GM18499 (cell line): ENCODE measurements around the gene ZBP1.

Source experiments
- ATAC-seq: cut with Tn5 transposase; IDR thresholded peaks from one replicate; pipeline ENCODE4 v1.9.1; 2021; ENCODE audit warnings: moderate number of reproducible peaks; ENCODE audit not compliant: insufficient read depth, unreplicated experiment

The ZBP1 gene

DNA sequence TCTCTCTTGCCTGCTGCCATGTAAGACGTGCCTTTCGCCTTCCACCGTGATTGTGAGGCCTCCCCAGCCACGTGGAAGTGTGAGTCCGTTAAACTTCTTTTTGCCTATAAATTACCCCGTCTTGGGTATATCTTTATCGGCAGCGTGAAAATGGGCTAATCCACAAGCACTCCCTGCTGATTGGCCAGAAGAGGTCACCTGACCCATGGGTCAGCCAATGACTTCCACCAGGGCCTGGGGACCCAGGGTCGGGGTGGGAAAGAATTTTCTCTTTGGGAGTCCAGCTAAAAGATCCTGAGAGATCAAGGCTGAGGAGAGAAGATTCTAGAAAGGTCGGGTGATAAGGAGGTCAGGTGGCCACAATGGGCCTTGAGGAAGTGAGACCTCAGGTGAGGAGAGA lies 17.1 kb downstream of the ZBP1 start:
- ATAC-seq: no peak

DNA sequence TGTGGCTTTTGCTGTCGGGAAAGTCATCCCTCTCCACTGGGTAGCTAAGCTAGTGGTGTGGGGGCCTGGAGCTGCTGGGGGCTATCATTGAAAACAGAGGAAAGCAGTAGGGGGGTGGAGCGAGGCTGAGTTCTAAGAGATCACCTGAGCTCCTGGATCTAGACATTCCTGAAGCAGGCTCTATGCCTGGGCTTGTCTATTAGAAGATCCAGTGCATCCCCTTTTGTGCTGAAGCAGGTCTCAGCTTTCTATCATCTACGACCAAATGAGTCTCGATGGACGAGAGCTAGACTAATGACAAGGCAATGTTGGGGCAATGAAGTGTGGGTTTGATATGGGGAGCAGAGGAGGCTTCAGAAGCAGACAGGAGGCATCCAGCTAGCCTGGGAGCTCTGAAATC lies 18.5 kb downstream of the ZBP1 start:
- ATAC-seq: no peak

DNA sequence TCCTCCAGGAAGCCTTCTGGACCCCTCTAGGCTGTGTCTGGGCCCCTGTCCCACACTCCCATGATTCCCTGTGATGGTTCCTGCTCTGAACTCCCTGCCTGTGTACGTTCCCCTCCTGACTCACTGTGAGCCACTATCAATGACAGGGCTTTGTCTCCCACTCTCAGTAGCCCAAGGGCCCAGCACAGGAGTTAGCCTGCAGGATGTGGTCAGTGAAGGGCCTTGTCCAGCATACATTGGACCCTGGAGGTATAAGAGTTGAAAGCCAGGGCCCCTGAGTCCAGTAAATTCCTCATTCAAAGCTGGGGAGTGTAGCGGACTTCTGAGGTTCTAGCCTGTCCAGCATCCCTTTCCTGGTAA lies 19.0 kb downstream of the ZBP1 start:
- ATAC-seq: no peak

DNA sequence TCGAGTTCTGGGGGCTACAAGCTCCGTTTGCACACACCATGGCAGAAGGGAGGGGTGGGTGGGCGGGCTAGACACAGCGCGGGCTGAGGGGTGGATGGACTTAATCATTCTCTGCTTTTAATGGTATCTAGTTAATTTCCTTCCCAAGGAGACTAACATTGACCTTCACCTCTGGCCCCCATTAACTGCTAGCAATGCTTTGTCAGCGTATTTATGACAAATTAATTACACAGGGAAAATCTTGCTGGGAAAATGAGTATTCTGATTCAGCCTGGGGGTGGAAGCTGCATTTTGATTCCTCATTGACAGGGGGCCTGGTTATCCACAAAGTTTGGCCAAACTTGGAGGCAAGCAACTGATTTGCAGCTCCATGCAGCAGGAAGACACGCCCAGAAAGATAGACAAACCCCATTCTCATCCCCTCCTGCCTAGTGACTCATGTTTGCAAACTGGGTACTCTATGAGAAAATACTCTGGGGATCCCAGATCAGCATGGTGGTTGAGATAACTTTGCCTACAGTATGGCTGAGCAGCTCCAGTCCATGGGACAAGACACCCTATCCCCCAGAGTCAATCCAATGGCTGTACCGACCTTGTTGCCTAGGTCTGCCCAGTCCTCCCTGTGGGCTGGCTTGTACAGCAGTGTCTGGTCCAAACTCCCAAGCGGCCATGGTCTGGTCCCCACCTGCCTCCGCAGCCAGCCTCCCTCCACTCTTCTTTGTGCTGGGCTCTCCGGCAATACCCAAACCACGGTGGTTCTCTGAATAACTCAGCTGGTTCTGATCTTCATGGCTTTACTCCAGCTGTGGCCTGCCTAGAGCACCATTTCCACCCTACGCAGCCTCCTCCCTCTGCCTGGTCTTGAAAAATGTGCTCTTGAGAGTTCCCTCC lies 19.7 kb downstream of the ZBP1 start:
- ATAC-seq: no peak

DNA sequence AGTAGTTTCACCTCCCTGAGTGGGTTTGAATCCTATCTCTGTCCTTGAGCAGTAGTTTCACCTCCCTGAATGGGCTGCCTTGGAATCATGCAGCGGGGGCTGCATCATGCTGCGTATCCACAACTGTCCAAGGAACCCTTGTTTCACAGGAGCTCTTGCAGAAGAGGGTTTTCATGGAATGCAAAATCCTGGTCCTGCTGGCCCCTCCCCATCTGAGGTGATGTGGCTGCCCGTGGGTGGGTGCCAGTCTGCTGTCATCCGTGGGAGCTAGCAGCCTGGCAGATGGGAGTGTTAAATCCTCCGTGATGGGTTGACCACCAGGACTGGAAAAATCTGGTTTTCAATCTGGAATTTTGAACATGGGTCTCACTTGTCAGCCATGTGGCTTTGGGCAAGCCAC lies 21.7 kb downstream of the ZBP1 start:
- no peak for ATAC-seq

DNA sequence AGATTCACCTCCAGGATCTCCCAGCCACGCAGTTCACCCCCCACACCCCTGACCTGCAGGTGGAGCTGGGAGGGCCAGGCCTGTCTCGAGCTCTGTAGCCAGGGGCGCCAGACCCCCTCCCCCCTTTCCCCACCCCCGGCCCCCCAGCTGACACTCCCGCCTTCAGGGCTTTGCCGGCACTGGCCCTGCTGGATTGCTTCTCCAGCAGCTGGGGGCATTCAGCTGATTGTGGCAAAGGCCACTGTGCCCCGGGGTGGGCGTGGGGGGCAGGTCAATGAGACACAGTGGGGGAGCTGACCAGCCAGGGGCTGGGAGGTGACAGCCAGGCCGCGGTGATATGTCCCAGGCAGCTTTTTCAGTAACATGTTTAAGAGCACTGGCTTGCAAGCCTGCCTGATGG lies 22.2 kb downstream of the ZBP1 start:
- no peak for ATAC-seq

DNA sequence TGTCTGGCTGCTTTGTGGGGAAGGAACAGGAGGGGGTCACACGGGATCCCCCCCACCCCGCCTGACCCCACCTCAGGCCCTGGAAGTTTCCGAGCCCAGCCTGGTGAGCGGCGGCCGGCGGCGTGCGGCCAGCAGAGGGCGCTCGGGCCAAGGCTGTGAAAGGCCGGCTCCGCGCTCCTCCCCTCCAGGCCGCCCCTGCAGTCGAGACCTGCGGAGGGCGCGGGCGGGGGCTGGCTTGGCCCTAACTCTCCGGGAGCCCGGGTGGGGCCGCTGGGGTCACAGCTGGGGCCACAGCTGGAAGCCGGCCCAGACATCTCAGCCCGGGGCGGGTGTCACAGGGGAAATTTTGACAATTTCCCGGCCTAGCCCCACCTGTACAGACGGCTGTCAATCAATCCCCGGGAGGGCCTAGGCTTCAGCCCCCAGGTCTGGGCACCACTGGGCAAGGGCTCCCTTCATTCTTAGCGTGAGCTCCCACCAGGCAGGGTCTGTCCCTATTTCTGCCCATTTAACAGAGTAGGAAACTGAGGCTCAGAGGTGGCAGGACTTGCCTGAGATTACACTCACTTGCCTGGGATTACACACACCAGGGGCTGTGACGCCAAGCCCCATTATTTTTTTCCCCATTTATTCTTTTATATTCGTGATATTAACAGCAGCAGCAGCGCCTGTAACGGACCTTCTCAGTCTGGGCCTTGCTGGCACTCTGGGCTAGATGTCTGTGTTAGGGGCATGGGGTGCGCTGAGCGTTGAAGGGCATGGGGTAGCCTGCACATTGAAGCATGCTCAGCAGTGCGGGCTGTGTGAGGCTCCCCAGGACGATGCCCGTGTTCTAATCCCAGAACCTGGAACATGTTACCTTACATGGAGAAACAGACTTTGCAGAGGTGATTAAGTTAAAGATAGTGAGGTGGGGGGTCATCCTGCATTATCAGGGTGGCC lies 23.0 kb downstream of the ZBP1 start:
- ATAC-seq: no peak

DNA sequence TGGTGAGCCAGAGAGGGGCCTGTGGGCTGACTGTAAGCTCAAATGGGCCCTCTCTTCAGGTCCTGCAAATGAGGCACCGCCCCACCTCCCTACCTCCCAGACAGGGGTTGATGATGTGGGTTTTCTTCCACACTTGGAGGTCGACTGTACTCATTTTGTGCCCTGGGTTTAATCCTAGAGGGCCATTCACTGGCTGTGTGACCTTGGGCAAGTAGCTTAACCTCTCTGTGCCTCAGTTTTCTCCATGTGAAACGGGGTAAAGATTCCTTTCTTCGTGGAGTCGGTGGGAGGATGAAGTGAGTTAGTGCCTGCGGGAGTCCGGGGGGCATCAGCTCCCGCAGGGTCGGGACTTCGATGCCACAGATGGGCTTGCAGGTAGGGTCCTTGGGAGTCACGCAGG lies 23.9 kb downstream of the ZBP1 start:
- no peak for ATAC-seq

DNA sequence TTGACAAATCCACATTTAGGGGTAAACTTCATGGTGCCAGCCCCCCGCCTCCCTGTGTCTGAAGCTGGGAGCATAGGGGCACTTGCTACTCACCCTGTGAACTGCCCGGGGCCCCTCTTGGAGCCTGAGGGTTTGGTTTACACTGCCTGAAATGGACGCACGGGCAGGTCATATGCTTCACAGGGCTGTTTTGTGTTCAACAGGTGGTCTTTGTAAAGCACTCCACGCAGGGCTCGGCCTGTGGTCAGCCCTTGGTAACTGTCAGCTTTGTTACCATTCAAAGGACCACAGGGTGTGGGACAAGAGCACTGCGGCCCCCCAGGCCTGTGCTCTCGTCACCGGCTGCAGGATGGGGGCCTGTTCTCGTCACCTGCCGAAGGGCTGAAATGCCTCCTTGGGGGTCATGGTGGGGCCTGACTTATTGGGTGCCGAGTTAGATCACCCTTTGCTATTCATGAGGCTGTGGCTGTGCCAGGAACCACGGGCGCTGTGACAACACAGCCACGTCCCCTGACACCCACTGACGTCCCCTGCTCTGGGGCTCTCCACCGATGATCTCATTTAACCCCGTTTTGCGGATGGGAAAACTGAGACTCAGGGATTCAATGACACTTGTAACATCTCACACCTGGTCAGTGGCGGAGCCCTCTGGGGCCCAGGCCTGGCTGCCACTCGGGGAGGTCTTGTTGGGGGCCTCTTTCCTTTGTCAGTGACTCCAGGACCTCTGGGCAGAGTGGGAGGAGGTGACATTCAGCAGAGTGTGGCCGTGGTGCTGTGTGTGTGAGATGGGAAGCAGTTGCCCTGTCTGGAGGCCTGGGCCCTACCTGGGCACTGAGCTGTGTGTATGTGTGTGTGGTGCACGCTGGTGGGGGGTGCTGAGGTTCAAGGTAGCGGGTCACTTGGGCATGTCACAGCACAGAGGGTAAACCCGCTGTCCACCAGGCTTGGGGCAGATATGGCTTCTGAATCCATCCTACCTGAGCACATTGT lies 24.9 kb downstream of the ZBP1 start:
- ATAC-seq: no peak

DNA sequence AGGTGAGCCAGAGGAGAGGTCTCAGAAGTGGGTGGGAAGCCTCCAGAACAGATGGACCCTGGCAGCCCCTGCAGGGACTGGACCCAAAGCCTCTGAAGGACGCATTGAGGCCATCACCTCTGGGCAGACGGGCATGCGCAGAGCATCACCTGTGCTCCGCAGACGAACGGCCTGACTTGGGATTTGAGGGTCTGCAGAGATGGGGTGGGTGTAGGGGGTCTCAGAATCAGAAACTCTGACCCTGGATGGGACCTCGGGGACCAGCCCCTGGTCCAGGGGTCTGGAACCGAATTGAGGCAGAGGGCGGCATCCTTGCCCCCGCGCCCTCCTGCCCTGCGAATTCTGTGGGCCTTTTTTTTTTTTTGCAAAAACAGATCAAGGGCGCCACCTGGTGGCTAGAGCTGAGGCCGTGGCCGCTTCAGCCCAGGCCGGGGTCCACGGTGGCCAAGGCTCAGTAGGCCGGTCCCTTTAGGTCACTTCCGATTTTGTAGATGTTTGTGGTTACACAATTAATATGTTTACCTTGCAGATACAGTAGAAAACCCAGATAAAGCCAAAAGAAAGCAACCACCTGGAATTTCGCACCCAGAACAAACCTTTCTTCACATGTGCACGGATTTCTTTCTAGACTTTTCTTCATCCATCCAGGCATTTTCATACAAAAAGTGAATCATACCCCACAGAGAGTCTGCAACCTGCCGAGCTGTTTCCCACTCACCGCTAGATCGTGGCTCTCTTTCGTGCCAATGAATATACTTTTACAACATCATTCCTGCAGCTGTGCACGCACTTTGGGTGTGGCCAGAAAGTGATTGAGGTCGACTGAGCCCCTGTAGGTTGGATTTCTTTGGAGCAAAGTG lies 25.9 kb downstream of the ZBP1 start:
- no peak for ATAC-seq

DNA sequence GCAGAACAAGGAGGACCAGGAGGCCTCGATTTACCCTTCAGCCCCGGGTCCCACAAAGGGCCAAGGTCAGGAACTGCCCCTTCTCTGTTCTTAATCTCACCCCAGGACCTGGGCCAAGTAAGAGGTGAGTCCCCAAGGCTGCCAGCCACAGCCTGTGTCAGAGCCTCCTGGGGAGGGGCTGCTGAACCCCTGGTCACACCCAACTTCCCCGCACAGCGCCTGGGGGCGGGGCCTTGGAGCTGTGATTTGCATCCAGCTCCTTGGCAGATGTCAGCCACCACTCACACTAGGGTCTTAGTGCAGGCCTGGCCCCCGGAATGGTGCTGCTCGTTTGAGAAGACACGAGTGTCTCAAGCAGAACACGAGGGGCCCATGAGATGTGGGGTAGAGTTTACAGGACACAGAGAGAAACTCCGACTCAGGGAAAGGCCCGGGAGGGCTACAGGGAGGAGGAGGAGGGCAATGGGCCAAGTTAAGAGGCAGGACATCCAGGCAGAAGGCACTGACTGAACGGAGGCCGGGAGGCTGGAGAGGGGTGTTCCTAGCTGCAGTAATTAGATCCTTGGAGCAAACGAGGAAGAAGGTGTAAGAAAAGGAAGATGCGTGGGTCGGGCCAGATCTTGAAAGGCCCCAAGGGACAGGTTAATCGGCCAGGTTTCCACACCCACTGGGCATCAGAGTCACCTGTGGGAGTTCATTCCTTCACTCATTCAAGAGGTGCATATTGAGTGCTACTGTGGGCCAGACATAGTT lies 26.9 kb downstream of the ZBP1 start:
- no peak for ATAC-seq

DNA sequence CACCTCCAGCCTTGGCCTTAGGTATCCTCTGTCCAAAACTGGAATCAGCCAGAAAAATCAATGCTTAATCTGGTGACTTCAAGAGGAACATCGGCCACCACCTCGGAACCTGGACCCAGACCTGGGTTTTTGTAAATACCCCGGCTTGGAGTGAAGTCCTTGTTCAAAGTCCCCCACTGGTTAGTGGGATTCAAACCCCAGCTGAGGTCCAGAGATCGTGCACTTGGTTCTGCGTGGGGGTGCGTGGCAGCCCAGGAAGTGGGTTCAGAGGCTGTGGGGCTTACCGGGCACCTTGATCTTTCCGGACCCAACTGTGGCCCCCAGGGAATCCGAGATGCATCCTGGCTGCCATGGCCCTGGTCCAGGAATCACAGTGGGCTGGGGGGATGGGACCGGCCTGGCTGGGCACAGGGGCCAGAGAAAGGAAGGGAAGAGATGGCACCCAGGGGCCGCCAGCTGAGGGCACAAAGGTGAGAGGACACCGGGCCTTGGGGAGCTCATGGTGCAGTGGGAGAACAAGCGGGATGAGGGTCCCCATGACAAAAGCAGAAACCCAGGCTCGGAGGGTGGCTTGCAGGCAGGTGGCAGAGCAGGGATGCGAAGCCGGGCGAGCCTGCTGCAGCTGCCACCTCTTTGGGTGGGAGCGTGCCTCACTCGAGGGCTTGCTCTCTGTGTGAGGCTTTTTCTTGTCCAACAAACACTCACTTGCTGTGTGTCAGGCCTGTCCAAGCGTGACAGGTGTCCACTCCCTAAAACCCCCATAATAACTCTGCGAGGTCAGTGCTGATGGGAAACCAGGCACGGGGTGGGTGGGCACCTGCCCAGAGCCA lies 27.7 kb downstream of the ZBP1 start:
- no peak for ATAC-seq

DNA sequence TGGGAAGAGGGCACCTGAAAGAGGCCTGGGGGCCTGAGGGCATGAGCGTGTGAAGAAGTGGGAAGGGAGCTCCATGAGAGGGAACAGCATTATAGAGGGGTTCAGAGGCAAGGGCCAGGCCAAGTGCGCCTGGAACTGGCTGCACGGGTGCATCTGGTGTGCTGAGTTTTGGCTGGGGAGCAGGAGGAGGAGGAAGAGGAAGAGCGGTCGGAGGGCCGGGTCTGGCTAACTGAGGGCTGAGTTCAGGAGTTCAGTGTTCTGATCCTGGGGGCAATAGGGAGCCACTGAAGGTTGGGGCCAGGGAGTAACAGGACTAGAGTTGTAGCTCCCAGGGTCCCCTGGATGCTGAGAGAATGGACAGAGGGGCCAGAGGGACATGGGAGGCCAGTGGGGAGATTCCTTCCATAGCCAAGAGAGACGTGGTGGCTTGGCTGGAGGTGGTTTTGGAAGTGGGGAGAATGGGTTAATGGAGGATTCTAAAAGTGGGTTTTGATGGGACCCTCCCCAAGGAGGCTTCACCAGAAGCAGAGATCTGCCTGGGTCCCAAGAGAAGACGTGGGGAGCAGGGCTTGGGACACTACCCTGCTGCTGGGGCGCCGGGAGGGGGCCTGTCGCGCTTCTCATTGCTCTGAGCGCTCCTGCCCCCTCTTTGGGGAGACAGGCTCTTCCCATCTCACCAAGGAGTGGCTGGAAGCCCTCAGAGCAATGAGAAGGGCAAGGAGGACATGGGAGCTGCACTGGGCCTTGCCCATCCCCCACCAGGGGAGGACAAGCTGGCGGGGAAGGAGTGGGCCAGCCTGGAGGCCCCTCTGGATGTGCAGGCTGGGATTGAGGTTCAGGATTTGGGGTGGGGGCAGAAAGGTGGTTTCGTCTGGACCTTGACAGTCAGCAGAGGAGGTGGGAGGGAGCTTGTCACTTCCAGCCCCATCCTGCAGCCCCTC lies 28.7 kb downstream of the ZBP1 start:
- ATAC-seq: no peak

DNA sequence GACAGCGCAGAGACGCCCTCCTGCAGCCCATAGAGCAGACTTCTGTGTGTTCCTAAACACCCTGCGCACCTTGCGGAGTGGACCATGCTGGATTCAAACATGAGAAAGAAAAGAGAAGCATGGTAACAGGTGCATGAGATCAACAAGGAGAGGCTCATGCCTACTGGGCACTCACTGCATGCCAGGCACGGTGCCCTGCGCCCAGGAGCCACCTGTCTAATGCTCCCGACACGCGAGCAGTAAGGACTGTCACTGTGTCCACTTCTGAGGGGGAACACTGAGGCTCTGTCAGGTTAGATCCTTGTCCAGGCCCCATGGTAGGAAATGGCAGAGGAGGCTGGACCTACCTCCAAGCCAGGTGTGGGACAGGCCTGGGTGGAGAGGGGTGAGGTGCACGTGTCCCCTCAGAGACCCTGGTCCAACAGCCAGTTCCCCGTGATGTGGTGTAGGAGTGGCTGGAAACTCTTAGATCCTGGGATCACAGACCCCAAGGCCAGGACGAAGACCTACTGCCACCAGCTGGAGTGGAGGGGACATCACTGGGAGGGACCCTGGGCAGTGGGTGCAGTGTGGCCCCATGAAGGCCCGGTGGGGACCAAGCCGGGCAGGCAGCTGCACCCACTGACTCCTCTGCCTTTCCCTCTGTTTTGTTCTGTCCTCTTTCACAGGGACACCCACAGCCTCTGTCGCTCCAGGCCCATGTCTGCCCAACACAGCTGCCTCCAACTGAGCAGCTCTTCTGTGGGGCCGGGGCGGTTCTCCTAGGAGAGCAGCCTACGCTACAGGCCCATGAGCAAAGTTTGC lies 29.5 kb downstream of the ZBP1 start:
- no peak for ATAC-seq

DNA sequence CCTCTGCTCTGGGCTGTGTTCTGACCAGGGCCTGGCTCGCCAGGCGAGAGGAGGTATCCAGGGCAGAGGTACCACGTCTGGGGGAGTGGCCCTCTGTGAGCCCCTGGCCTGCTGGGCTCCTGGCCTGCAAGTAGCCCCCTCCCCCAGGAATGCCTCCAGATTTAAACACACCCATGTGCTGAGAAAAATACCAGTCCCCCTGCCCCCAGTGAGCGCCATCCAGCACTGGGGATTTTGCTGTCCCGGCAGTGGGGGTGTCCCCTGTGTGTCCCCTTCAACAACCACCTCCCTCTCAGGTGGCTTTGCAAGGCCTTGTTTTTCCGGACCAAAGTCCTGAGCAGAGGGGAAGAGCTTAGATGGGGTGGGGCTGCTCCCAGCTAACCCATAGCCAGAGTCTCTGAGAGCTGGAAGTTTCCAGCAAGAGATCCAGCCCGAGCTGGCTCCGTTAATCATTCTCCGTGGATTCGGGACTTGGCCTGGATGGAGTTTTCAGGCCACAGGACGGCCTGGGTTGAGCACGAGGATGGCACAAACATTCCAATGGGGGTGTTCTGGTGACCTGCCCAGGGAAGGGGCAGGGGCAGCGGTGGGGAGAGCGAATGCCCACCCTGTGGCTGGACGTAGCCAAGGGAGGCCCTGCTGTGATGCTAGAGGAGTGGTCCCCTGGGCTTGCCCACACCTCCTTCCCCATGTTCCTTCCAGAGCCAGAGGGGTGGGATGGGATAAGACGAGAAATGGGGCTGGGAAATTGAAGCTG lies 30.3 kb downstream of the ZBP1 start:
- no peak for ATAC-seq
